BJ (cell line): Measurements from ENCODE around the gene DGKQ. TPM values are rescaled to one million over a fixed set of nuclear protein-coding genes. Genes with fewer than 3 reads are reported as not detected.

Experiments used
- CTCF ChIA-PET: fragments of 350-600 bp; formaldehyde crosslinking; extraction: SDS; loops from one replicate; lab custom pipeline; 2021; ENCODE audit warnings: antibody characterized with exemption, inconsistent platforms; lab: Yijun Ruan, JAX
- POLR2A ChIA-PET: fragments of 300-600 bp; sonication (Branson Sonifier 250); formaldehyde crosslinking; extraction: SDS; loops from one replicate; lab custom pipeline; 2021; ENCODE audit warnings: antibody characterized with exemption; lab: Charles Lee
- DNase-seq: peaks from one replicate; pipeline ENCODE4 v3.0.0-alpha.2; 2011; ENCODE audit warnings: low read depth
- H3K27me3 ChIP-seq: 2 replicates; pipeline ENCODE4 v1.6.0; 2011; ENCODE audit warnings: low read length; ENCODE audit not compliant: control insufficient read depth, insufficient read depth
- H3K36me3 ChIP-seq: 2 replicates; pipeline ENCODE4 v1.5.1; 2011; ENCODE audit warnings: low read length; ENCODE audit not compliant: control insufficient read depth, insufficient read depth
- H3K4me3 ChIP-seq: 2 replicates; pipeline ENCODE4 v1.5.1; 2011; ENCODE audit warnings: low read depth, mild to moderate bottlenecking, control low read depth, low read length
- CTCF ChIP-seq: IDR thresholded peaks from 2 replicates; pipeline ENCODE4 v1.5.1; 2011; ENCODE audit warnings: low read depth, mild to moderate bottlenecking, control low read depth, inconsistent platforms, low read length, moderate library complexity; ENCODE audit not compliant: insufficient read depth
- polyA plus RNA-seq: library from polyadenylated mRNA; depleted of rRNA; stranded (reverse); fragments of >200 nt; gene quantifications from 2 replicates; pipeline ENCODE4 v1.2.3, GENCODE V29; 2011

Gene DGKQ
- polyA plus RNA-seq, 1 experiment = 6.5 TPM

GRCh38 chr4:963276-964225, 9.8 kb downstream of the DGKQ start:
- peaks cover 41% of the 10 kb centered on the region for H3K36me3 ChIP-seq

GRCh38 chr4:962231-963208, 10.8 kb downstream of the DGKQ start:
- no peak overlapping the region for H3K4me3 ChIP-seq
- POLR2A ChIA-PET = no interaction called here
- CTCF ChIA-PET = no interaction called here
- no peak for DNase-seq
- peaks cover 46% of the 10 kb centered on the region for H3K36me3 ChIP-seq
- TF ChIP-seq CTCF = no peak
- H3K27me3 ChIP-seq = no peaks in the 10 kb centered on the region

More at GRCh38 chr4:963276-964225, 9.8 kb downstream of the DGKQ start:
- ChIA-PET CTCF (no interaction called here), POLR2A (no interaction called here)
- DNase-seq = no peak
- no peak for TF ChIP-seq CTCF
- Histone ChIP-seq H3K4me3 (no peak overlapping the region), H3K27me3 (no peaks in the 10 kb centered on the region)

- TF ChIP-seq CTCF = no peak
- CTCF ChIA-PET = no interaction called here
Observed at GRCh38 chr4:961351-962230, 11.8 kb downstream of the DGKQ start.

GRCh38 chr4:960636-961350, 12.6 kb downstream of the DGKQ start:
- POLR2A ChIA-PET = no interaction called here
- no peak for DNase-seq
- TF ChIP-seq CTCF = no peak
- no peaks in the 10 kb centered on the region for H3K27me3 ChIP-seq
- CTCF ChIA-PET = no interaction called here
- H3K36me3 ChIP-seq = peaks cover 37% of the 10 kb centered on the region
- H3K4me3 ChIP-seq = no peak overlapping the region

More at GRCh38 chr4:961351-962230, 11.8 kb downstream of the DGKQ start:
- Histone ChIP-seq H3K36me3 (peaks cover 42% of the 10 kb centered on the region), H3K27me3 (no peaks in the 10 kb centered on the region), H3K4me3 (no peak overlapping the region)
- POLR2A ChIA-PET = no interaction called here
- DNase-seq = no peak
